MM.1S (cell line): ENCODE measurements around the gene APBB2.
"Not testable (repeated sequence)": the region's sequence is repeated elsewhere in the genome, so short reads cannot be mapped to it uniquely, and the experiment has no call there.

Source experiments
- DNase-seq: peaks from one replicate; pipeline ENCODE4 v3.0.0-alpha.2; 2015
- H2AFZ ChIP-seq: fragments of 300-600 bp; sonication (generic); 2 replicates; pipeline ENCODE4 v1.6.0; 2016; ENCODE audit warnings: antibody characterized with exemption, low read length
- H3F3A ChIP-seq: fragments of 300-600 bp; sonication (generic); 2 replicates; pipeline ENCODE4 v1.6.1; 2016; ENCODE audit warnings: mild to moderate bottlenecking, antibody characterized with exemption, low read length, moderate library complexity, mixed read lengths; ENCODE audit not compliant: insufficient read depth
- H3K27ac ChIP-seq: fragments of 300-600 bp; sonication (generic); 2 replicates; pipeline ENCODE4 v1.5.1; 2016; ENCODE audit warnings: mild to moderate bottlenecking, low read length
- H3K27me3 ChIP-seq: fragments of 300-600 bp; sonication (generic); replicated peaks from 2 replicates; pipeline ENCODE4 v1.6.0; 2016; ENCODE audit warnings: low read length; ENCODE audit not compliant: insufficient read depth
- H3K36me3 ChIP-seq: fragments of 300-600 bp; sonication (generic); replicated peaks from 2 replicates; pipeline ENCODE4 v1.6.1; 2016; ENCODE audit warnings: mild to moderate bottlenecking, low read length, mixed read lengths; ENCODE audit not compliant: insufficient read depth
- H3K4me1 ChIP-seq: fragments of 300-600 bp; sonication (generic); 2 replicates; pipeline ENCODE4 v1.6.1; 2016; ENCODE audit warnings: low read length, mixed read lengths
- H3K4me2 ChIP-seq: fragments of 300-600 bp; sonication (generic); 2 replicates; pipeline ENCODE4 v1.6.0; 2016; ENCODE audit warnings: low read depth, low read length
- H3K4me3 ChIP-seq: fragments of 300-600 bp; sonication (generic); 2 replicates; pipeline ENCODE4 v1.5.1; 2016; ENCODE audit warnings: low read length, mixed read lengths
- H3K79me2 ChIP-seq: fragments of 300-600 bp; sonication (generic); 2 replicates; pipeline ENCODE4 v1.6.1; 2016; ENCODE audit warnings: mixed run types, low read length, mixed read lengths
- H3K9ac ChIP-seq: fragments of 300-600 bp; sonication (generic); 2 replicates; pipeline ENCODE4 v1.6.1; 2016; ENCODE audit warnings: low read length, mixed read lengths
- H3K9me2 ChIP-seq: fragments of 300-600 bp; sonication (generic); replicated peaks from 2 replicates; pipeline ENCODE4 v1.6.1; 2016; ENCODE audit warnings: mild to moderate bottlenecking, low read length, mixed read lengths; ENCODE audit not compliant: insufficient read depth
- H3K9me3 ChIP-seq: fragments of 300-600 bp; sonication (generic); replicated peaks from 2 replicates; pipeline ENCODE4 v1.6.1; 2016; ENCODE audit warnings: mild to moderate bottlenecking, low read length, mixed read lengths; ENCODE audit not compliant: insufficient read depth
- H4K20me1 ChIP-seq: fragments of 300-600 bp; sonication (generic); 2 replicates; pipeline ENCODE4 v1.6.1; 2016; ENCODE audit warnings: mild to moderate bottlenecking, low read length, moderate library complexity, mixed read lengths; ENCODE audit not compliant: insufficient read depth
- CTCF ChIP-seq: fragments of 300-600 bp; sonication (generic); IDR thresholded peaks from 2 replicates; pipeline ENCODE4 v1.5.1; 2016; ENCODE audit warnings: antibody characterized with exemption, low read length, mixed read lengths
- EZH2 ChIP-seq: fragments of 300-600 bp; sonication (generic); optimal IDR thresholded peaks from 2 replicates; pipeline ENCODE3; 2017; ENCODE audit warnings: low read depth, mild to moderate bottlenecking, antibody characterized with exemption, low read length, mixed read lengths
- EZH2phosphoT487 ChIP-seq: fragments of 300-600 bp; sonication (generic); IDR thresholded peaks from 2 replicates; pipeline ENCODE4 v1.6.1; 2018; ENCODE audit warnings: antibody characterized with exemption, low read length

Gene APBB2

GRCh38 chr4:41050880-41051775, 163.2 kb downstream of the APBB2 start:
- H3K4me3 ChIP-seq: no peak overlapping the region
- no peaks in the 10 kb centered on the region for H3K36me3 ChIP-seq
- H2AFZ ChIP-seq: no peak overlapping the region
- no peaks in the 10 kb centered on the region for H3K27me3 ChIP-seq
- TF ChIP-seq CTCF: no peak
- no peak overlapping the region for H3K4me2 ChIP-seq
- H3F3A ChIP-seq: no peaks in the 10 kb centered on the region
- no peaks in the 10 kb centered on the region for H3K79me2 ChIP-seq
- no peak overlapping the region for H3K27ac ChIP-seq
- no peak for DNase-seq
- H3K9me2 ChIP-seq: no peaks in the 10 kb centered on the region
- no peak overlapping the region for H3K9ac ChIP-seq
- H3K4me1 ChIP-seq: no peaks in the 10 kb centered on the region
- H4K20me1 ChIP-seq: no peaks in the 10 kb centered on the region
- no peaks in the 10 kb centered on the region for H3K9me3 ChIP-seq

GRCh38 chr4:41050116-41050515, 164.2 kb downstream of the APBB2 start:
- TF ChIP-seq EZH2phosphoT487: no peak
- TF ChIP-seq EZH2: no peak
- no peak for TF ChIP-seq CTCF
- no peaks in the 10 kb centered on the region for H3K79me2 ChIP-seq
- H2AFZ ChIP-seq: no peak overlapping the region
- no peaks in the 10 kb centered on the region for H3K9me2 ChIP-seq
- H3K4me2 ChIP-seq: no peak overlapping the region
- no peak overlapping the region for H3K27ac ChIP-seq
- no peaks in the 10 kb centered on the region for H3K27me3 ChIP-seq
- no peak overlapping the region for H3K4me3 ChIP-seq
- no peaks in the 10 kb centered on the region for H3K36me3 ChIP-seq
- H3K9ac ChIP-seq: no peak overlapping the region
- no peaks in the 10 kb centered on the region for H3K9me3 ChIP-seq
- DNase-seq: no peak
- no peaks in the 10 kb centered on the region for H4K20me1 ChIP-seq
- no peaks in the 10 kb centered on the region for H3F3A ChIP-seq
- no peaks in the 10 kb centered on the region for H3K4me1 ChIP-seq

- H3K4me1 ChIP-seq, H4K20me1 ChIP-seq, H3K4me3 ChIP-seq, H3F3A ChIP-seq, H2AFZ ChIP-seq, H3K9ac ChIP-seq, H3K79me2 ChIP-seq, H3K4me2 ChIP-seq, H3K27me3 ChIP-seq, H3K9me2 ChIP-seq, H3K36me3 ChIP-seq, H3K27ac ChIP-seq, H3K9me3 ChIP-seq, DNase-seq: not testable (repeated sequence)
These were observed 165.2 kb downstream of the APBB2 start for GRCh38 chr4:41049176-41049575.

GRCh38 chr4:41044791-41045190, 169.6 kb downstream of the APBB2 start:
- Histone ChIP-seq H3F3A (no peaks in the 10 kb centered on the region), H3K36me3 (no peaks in the 10 kb centered on the region), H3K9me2 (no peaks in the 10 kb centered on the region), H3K4me1 (no peaks in the 10 kb centered on the region), H3K9me3 (no peaks in the 10 kb centered on the region), H4K20me1 (no peaks in the 10 kb centered on the region), H3K79me2 (no peaks in the 10 kb centered on the region), H2AFZ (no peak overlapping the region), H3K4me2 (no peak overlapping the region), H3K27ac (no peak overlapping the region), H3K4me3 (no peak overlapping the region), H3K9ac (no peak overlapping the region), H3K27me3 (no peaks in the 10 kb centered on the region)
- no peak for TF ChIP-seq EZH2phosphoT487
- no peak for TF ChIP-seq EZH2
- no peak for TF ChIP-seq CTCF
- no peak for DNase-seq
